Osteocyte (in vitro differentiated cells): ENCODE measurements around the gene GOLGA1. TPM values are rescaled to one million over a fixed set of nuclear protein-coding genes. Genes with fewer than 3 reads are reported as not detected.
"Not testable (repeated sequence)": the region's sequence is repeated elsewhere in the genome, so short reads cannot be mapped to it uniquely, and the experiment has no call there.

Experiments used
- DNase-seq: peaks from one replicate; pipeline ENCODE4 v3.0.0; 2021; ENCODE audit warnings: mixed read lengths; ENCODE audit not compliant: unreplicated experiment; ENCODE audit errors: extremely low spot score
- H3K27ac Mint-ChIP-seq: one replicate; pipeline ENCODE4 v1.8.0; 2021; ENCODE audit warnings: mild to moderate bottlenecking, mixed read lengths; ENCODE audit not compliant: unreplicated experiment
- H3K27me3 Mint-ChIP-seq: one replicate; pipeline ENCODE4 v1.8.0; 2021; ENCODE audit warnings: mixed read lengths; ENCODE audit not compliant: unreplicated experiment
- H3K36me3 Mint-ChIP-seq: one replicate; pipeline ENCODE4 v1.8.0; 2021; ENCODE audit warnings: mixed read lengths; ENCODE audit not compliant: unreplicated experiment
- H3K4me1 Mint-ChIP-seq: one replicate; pipeline ENCODE4 v1.8.0; 2021; ENCODE audit warnings: mixed read lengths; ENCODE audit not compliant: unreplicated experiment
- H3K4me3 Mint-ChIP-seq: one replicate; pipeline ENCODE4 v1.8.0; 2021; ENCODE audit warnings: mild to moderate bottlenecking, moderate library complexity, mixed read lengths; ENCODE audit not compliant: unreplicated experiment
- H3K9me3 Mint-ChIP-seq: one replicate; pipeline ENCODE4 v1.8.0; 2021; ENCODE audit warnings: mixed read lengths; ENCODE audit not compliant: unreplicated experiment
- CTCF ChIP-seq: fragments of 200-600 bp; sonication (generic); IDR thresholded peaks from 2 replicates; pipeline ENCODE4 v1.5.0; 2021; ENCODE audit warnings: antibody characterized with exemption, mild to moderate bottlenecking, moderate library complexity
- total RNA-seq: library from RNA; stranded (reverse); gene quantifications from 2 replicates; pipeline ENCODE4 v1.2.1, GENCODE V29; 2021

Gene GOLGA1
- total RNA-seq, 1 donor from 2014 or later, result 22.4 TPM

GRCh38 chr9:124964604-124965003 is 23.7 kb upstream of the GOLGA1 start:
- H3K27ac Mint-ChIP-seq, result no peak overlapping the region
- no peaks in the 10 kb centered on the region for H3K27me3 Mint-ChIP-seq
- no peak for DNase-seq
- peaks cover 6% of the 10 kb centered on the region for H3K36me3 Mint-ChIP-seq
- H3K4me1 Mint-ChIP-seq, result no peaks in the 10 kb centered on the region
- no peak for TF ChIP-seq CTCF
- H3K9me3 Mint-ChIP-seq, result no peaks in the 10 kb centered on the region
- no peak overlapping the region for H3K4me3 Mint-ChIP-seq

- H3K4me3 Mint-ChIP-seq, result no peak overlapping the region
- no peak for DNase-seq
- no peaks in the 10 kb centered on the region for H3K9me3 Mint-ChIP-seq
- H3K27ac Mint-ChIP-seq, result no peak overlapping the region
- H3K4me1 Mint-ChIP-seq, result no peaks in the 10 kb centered on the region
- no peaks in the 10 kb centered on the region for H3K27me3 Mint-ChIP-seq
- peaks cover 6% of the 10 kb centered on the region for H3K36me3 Mint-ChIP-seq
- no peak for TF ChIP-seq CTCF
These were observed 23.2 kb upstream of the GOLGA1 start for GRCh38 chr9:124964056-124964455.

- Mint-ChIP-seq H3K4me3 (no peak overlapping the region), H3K9me3 (no peaks in the 10 kb centered on the region), H3K27me3 (no peaks in the 10 kb centered on the region), H3K4me1 (no peaks in the 10 kb centered on the region), H3K27ac (no peak overlapping the region), H3K36me3 (no peaks in the 10 kb centered on the region)
- no peak for DNase-seq
- TF ChIP-seq CTCF, result no peak
These were observed 19.5 kb upstream of the GOLGA1 start for GRCh38 chr9:124960409-124960752.

GRCh38 chr9:124959671-124960408 is 19.0 kb upstream of the GOLGA1 start:
- H3K27ac Mint-ChIP-seq, H3K36me3 Mint-ChIP-seq, H3K27me3 Mint-ChIP-seq, DNase-seq, H3K9me3 Mint-ChIP-seq, H3K4me3 Mint-ChIP-seq, H3K4me1 Mint-ChIP-seq: not testable (repeated sequence)

DNA sequence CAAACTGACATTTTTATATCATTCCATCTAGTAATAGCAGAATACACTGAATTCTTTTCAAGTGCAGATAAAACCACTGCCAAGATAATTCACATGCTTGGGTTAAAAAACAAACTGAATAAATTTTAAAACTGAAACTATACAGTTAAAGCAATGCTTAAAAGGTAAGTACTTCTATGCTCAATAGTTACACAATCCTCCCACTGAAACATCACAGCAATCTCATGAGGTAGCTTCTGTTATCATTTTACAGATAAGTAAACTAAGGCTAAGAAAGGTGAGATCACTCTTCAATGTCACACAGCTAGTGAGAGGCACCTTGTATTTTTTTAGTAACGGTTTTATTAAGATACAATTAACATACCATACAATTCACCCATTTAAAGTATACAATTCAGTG is 13.4 kb upstream of the GOLGA1 start:
- Mint-ChIP-seq H3K27ac (no peak overlapping the region), H3K4me1 (no peaks in the 10 kb centered on the region)
- TF ChIP-seq CTCF, result no peak

More for the DNA sequence above, 13.4 kb upstream of the GOLGA1 start:
- Mint-ChIP-seq H3K36me3 (peaks cover 7% of the 10 kb centered on the region), H3K9me3 (no peaks in the 10 kb centered on the region), H3K4me3 (no peak overlapping the region), H3K27me3 (no peaks in the 10 kb centered on the region)
- no peak for DNase-seq
